Subcutaneous adipose tissue (tissue), 4 donors: Measurements from ENCODE around the gene PDE8B. TPM values are rescaled to one million over a fixed set of nuclear protein-coding genes. Genes with fewer than 3 reads are reported as not detected.

Source experiments
- CTCF ChIP-seq: fragments of 450-650 bp; IDR thresholded peaks from one replicate; pipeline ENCODE4 v1.5.1; 2016; ENCODE audit warnings: low read depth, mild to moderate bottlenecking, control low read depth, antibody characterized with exemption, moderate library complexity
- total RNA-seq, 4 donors: library from RNA; depleted of rRNA; stranded (reverse); fragments of >200 nt; gene quantifications; one replicate each; pipeline ENCODE4 v1.1.0, GENCODE V29; 2016

PDE8B gene
- total RNA-seq, 4 donors from 2014 or later = 17.2 to 106 (median 61.0) TPM

- no peak for TF ChIP-seq CTCF
Observed at GRCh38 chr5:77368367-77368766, 157.9 kb downstream of the PDE8B start.

- no peak for TF ChIP-seq CTCF
Observed at GRCh38 chr5:77369566-77369965, 159.1 kb downstream of the PDE8B start.

- no peak for TF ChIP-seq CTCF
Observed at GRCh38 chr5:77374686-77375085, 164.2 kb downstream of the PDE8B start.

GRCh38 chr5:77376609-77377300 lies 166.3 kb downstream of the PDE8B start:
- TF ChIP-seq CTCF = no peak

GRCh38 chr5:77379558-77380061 lies 169.1 kb downstream of the PDE8B start:
- no peak for TF ChIP-seq CTCF

GRCh38 chr5:77380636-77381035 lies 170.2 kb downstream of the PDE8B start:
- no peak for TF ChIP-seq CTCF

- no peak for TF ChIP-seq CTCF
Observed at GRCh38 chr5:77389746-77390145, 179.3 kb downstream of the PDE8B start.
